Medulla oblongata (tissue), 1 donor: ENCODE measurements around the gene SYT1.

Experiments used
- DNase-seq: peaks from one replicate; pipeline ENCODE4 v3.0.0-alpha.2; 2015; ENCODE audit errors: extremely low spot score

SYT1 gene

DNA sequence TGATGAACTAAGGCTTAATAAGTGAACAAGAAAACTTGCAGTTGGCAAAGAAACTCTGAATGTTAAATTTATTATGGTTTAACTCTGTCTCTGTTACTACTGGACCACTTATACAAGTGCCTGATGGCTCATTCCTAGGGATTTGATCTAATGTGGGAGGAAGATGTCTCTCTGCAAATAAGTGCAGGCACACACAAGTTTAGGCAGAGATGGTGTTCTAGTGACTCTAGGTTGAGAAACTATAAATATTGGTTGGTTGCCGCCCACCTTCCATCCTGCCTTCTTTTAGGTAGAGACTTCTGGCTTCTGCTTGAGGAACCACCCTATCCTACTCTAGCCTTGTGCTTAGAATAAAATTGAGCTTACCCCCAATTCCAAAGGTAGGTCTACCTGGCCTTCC is 570.0 kb downstream of the SYT1 start:
- no peak for DNase-seq

DNA sequence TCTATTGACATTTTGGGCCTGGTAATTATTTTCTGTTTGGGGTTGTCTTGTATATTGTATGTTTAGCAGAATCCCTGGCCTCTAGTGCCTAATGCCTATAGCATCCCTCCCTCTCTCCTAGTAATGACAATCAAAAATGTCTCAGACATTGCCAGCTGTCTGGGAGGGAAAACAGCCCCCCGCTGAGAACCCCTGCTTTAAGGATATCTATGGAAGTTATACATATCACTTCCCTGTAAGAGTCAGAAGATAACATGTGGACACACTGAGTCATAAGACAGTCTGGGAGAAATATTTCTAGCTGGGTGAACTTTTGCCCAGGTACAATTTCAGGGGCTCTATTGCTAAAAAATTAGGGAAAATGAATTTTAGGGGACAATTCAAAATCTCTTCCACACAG is 571.2 kb downstream of the SYT1 start:
- DNase-seq = no peak

DNA sequence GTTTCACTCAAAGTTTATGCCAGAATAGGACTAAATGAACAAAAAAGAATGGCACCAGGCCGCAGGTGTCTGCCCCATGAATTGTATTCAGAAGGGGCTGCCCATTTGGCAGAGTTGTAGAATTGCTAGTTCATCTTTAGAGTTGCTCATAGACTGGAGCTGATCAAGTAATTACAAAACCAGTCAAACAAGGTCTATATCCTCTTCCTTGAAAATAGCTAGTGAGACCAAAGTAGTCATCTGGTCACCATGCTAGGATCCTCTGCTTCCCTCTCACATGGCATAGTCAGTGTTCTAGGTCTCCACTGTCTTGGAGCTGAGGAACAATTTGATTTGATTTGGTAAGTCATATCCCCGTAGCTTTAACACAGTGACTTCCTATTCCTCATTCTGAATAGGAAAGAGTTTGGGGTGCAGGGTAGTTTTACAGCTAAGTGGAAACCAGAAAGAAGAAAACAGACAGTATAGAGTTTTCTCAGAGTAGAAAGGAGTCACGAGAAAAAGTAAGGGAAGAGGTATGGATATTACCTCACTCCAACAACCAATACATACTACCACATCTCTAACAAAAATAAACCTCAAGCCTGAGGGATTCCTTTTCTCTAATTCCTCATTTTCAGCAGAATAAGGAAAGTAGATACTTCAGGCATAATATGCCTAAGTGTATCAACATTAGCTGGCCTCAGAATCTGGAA is 574.1 kb downstream of the SYT1 start:
- no peak for DNase-seq

DNA sequence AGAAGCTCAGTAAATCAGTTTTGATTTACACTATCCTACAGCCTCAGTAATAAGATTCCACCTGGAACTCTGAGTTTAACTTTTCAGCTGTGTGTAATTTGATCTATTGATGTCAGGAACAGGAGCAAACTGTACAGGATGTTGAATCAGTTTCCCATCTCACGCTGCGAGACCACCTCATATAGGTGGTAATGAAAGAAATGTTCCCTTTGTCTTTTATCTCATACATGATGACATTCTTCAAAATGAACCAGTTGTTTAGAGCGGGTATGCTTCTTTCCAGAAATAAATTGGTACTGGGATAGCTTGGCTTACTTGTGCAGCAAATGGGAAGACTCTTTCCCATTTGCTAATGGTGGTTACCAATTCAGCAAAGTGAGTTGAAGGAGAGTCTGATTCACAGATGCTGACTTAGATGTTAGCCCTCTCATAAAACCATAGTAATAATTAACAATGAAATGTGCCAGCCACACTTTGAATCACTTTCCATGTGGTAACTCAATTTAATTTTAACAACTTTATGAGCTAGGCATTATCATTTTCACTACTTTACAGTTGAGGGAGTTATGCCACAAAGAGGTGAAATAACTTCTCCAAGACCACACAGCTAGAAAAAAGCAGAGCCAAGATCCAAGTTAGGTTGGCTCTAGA is 574.7 kb downstream of the SYT1 start:
- DNase-seq = no peak

DNA sequence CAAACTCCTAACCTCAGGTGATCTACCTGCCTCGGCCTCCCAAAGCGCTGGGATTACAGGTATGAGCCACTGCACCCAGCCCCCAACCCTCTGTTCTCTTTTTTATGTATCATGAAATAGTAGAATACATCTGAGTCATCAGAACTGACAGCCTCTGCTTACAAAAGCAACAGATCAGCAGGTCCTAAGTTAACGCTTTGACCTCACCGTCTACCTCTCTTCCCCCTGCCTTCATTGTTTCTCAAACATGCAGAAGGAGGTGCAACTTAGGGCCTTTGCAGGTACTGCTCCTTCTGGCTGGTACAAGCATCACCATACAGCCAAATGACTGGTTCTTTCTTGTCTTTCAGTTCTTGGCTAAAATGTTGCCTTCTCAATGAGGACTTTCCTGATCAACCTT is 577.0 kb downstream of the SYT1 start:
- DNase-seq = no peak

DNA sequence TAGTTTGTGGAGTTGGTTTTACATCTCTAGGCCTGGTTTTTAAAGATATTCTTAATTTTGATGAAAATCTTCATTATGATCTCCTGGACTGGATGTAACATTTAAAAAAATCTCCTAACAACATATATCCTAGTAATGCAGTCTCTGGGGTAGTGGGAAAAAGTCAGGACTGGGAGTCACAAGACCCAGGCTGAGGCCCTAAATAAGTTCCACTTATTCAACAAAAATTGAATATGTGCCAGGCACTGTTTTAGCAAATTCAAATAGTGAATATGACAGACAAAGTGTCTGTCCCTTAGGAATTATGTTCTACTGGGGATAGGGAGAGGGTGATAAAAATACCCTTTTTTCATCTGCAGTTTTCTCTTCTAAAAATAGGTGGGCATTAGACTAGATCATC is 577.8 kb downstream of the SYT1 start:
- DNase-seq = no peak

DNA sequence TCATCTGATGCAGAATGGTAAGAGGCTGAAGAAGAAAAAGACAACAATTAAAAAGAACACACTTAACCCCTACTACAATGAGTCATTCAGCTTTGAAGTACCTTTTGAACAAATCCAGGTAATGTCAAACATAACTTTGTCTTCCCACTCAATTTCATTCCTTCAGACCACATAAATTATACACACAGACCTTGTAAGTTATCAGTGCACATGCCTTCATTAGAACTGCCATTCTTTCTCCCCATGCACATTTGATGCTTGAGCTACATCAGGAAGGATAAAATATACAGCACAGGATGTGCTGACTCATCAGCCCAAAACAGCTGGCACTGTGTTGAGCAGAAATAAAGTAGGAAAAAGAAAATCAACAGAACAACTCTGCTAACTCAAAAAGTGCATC is 579.5 kb downstream of the SYT1 start:
- no peak for DNase-seq

DNA sequence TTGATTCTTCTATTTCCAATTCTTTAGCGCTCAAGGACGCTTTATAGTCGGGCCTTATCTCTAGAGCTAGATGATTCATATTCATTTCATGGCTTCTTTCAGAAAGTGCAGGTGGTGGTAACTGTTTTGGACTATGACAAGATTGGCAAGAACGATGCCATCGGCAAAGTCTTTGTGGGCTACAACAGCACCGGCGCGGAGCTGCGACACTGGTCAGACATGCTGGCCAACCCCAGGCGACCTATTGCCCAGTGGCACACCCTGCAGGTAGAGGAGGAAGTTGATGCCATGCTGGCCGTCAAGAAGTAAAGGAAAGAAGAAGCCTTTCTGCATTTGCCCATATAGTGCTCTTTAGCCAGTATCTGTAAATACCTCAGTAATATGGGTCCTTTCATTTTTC is 584.2 kb downstream of the SYT1 start:
- no peak for DNase-seq

DNA sequence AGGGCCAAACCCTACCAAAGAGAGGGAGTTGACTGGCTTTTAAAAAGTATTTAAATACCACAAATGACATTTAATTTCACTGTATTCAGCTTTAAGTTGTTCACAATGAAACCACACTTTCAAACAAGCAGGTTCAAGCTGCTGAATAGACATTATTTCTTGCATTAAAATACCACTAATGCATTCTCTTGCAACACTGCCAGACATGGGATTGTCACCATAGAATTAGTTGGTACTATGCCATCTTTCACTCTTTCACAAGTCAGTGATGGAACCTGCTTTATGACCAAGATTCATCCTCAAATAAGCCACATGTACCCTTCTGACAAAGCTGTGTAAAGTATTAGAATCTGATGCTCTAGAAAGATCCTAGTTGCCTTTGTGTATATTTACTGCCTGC is 586.8 kb downstream of the SYT1 start:
- no peak for DNase-seq

DNA sequence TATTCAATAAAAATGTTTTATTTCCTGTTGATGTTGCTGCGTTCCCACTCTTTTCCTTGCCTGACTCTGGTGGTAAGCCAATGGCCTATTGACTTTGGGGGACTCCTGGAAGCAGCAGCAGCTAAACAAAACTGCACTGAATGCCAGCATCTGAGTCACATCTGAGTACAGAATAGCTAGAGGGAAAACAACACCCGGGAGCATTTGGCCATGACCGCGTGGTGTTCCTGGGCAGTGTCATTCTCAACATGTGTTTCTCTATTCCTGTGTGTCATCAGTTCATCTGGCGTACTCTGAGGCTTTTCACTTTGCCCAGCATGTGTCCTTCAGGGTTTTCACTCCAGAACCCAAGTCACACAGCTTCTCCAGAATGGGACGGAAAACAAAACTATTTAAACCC is 587.4 kb downstream of the SYT1 start:
- DNase-seq = peak; percentile 48

DNA sequence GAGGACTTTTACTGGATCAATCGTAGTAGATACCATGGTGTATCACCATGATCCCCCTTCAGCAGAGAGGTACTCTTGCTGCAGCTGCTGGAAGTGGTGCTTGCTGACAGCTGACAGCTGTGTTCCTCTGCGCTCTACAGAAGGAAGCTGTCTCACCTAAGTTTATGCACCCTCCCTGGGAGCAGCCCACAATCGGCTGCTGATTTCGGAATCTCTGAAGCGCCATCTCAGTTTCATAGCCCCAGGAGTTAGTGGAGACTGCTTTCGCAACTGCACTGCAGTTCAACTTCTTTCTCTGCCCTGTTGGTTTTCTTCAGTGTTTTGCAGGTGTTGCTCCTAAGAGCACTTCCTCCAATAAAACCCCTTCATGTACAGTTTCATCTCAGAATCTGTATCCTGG is 588.3 kb downstream of the SYT1 start:
- DNase-seq = no peak

DNA sequence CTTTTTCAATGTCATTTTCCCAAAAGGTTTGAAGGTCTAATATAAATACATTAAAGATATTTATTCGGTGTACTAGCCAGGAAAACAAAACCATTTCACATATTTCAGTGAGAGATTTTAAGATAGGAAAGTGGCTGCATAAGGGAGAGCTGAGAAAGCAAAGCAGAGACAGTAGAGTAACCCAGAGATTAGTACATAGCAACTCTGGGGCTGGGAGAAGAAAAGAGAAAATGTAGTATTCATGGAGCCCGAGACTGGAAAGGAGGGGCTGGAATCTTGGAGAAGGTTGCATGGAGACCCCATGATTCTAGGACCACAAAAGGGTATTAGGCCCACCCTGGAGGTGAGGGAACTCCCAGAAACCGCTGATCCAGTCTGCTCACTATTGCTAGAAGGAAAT is 589.2 kb downstream of the SYT1 start:
- DNase-seq = no peak

DNA sequence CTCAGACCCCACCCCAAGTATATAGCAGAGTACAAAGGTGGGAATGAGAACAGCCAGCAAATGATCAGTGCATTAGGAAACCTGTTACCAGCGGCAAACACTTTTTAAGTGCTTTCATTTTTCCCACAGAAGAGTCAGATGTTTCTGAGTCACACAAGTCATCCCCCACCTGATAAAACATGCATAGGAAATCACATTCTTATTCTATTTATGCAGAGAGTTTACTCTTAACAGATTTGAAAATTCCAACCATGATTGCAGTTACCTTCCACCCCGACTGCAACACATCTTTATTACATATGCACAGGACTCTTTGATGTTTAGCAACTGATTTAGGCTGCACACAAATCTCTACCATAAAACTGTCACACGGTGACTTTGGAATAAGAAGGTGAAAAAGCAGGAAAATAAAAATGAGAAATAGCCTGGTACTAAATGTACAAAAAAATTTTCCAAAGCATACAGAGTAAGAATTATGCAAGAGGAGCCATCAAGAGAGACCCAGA is 589.8 kb downstream of the SYT1 start:
- DNase-seq = no peak

DNA sequence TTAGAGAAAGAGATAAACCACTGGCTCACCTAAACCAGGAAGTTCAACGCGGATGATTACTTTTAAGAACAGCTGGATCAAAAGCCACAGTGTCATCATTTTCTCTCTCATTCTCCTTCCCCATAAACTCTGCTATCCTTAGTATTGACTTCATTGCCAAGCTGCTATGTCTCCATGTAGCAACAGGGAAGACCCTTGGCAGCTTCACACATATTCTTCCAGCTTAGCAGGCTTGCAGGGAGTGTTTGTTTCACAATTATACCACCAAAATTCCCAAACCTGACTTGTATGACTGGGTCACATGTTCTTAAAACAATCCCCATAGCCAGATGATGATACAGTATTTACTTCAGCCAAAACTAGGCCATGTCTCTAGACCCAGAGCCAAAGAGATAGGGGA is 590.7 kb downstream of the SYT1 start:
- DNase-seq = no peak

DNA sequence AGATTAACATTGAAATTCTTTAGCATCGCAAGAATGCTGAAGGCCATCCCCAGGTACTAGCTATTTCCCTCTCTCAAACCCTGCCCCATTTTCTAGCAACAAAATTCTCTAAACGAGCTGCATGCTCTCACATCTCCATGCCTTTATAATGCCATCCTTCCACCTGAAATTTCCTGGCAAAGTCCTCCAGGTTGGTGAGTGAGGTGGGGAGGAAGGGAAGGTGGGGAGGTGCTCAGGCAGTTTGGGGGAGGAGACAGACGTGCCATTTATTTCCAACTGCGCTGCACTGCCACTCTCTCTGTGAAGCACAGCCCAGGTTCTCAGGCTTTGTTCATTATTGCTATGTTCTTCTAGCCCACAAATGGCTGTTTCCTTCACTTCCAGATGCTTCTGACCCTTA is 617.7 kb downstream of the SYT1 start:
- DNase-seq = no peak

DNA sequence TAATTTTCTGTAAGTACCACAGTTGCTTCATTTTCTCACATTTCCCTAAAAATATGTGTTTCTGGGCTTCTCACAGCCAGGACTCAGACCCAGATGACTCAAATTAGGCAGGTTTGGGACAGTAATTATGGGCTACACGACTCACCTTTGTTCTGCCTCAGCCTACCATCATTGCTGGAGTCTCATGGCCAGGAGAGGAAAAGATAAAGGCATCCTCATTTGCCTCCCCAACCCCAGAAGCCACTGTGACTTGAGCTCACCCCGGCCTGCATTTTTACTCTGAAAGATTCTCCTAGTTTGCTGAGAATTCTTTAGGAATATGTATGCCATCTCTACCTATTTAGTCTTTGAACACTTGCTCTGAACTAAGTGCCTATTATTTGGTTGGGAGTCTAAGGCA is 618.3 kb downstream of the SYT1 start:
- DNase-seq = no peak

DNA sequence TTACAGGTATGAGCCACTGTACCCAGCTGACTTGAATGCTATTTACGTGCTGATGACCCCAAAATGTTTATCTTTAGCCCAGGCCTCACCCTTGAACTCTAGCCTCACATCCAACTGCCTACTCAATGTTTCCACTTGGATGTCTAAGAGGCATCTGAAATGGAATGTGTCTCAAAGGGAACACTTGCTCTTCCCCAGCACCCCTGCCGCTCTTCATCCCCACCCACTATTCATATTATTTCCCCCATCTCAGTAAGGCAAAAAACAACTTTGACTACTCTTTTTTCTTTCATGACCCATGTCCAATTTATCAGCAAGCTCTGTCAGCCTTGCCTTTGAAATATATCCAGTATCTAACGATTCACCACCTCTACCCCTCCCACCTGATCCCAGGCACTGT is 621.6 kb downstream of the SYT1 start:
- no peak for DNase-seq

DNA sequence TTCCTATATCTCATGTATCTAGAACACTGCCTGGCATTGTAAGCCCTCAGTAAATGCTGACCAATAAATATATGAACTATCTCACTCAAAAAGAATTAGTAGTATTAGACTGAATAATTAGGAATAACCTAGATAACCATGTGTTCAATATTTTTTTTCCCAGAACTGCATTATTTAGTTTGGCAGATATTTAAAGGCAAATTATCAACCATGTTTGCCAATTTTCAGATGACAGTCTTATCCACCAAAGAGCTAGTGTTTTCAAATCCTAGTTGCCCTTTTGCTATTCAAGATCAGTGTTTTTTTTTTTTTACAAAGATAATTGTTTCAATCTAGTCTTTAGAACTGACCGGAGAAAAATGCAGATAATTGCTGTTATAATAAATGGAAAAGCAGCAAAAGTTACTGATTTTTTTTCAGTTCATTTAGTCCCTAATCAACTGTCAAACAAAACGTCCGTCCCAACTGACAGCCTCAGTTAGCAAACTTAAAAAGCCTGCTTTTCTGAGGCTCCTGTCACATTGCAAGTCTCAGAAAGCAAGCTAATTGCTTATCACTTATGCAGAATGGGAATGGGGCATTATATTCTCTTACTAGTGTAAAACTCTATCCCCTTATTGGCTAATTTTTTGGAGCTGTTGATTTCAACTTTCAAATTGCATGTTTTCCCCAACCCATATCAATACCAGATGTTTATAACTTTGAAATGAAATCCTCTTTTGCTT is 623.0 kb downstream of the SYT1 start:
- DNase-seq = no peak
